H9 (cell line): Measurements from ENCODE around the gene KLHL12. TPM values are rescaled to one million over a fixed set of nuclear protein-coding genes. Genes with fewer than 3 reads are reported as not detected.

ENCODE experiments used
- DNase-seq: peaks from one replicate; pipeline ENCODE4 v3.0.0-alpha.2; 2017
- H2AFZ ChIP-seq: one replicate; pipeline ENCODE4 v1.6.1; 2013; ENCODE audit warnings: mild to moderate bottlenecking, low read length, control low read depth, moderate library complexity
- H2AK5ac ChIP-seq: 2 replicates; pipeline ENCODE4 v1.6.1; 2013; ENCODE audit warnings: low read length, control low read depth, mixed read lengths; ENCODE audit not compliant: insufficient read length
- H2BK120ac ChIP-seq: one replicate; pipeline ENCODE4 v1.6.1; 2013; ENCODE audit warnings: low read depth, mild to moderate bottlenecking, low read length, control low read depth, inconsistent platforms; ENCODE audit not compliant: poor library complexity, severe bottlenecking
- H2BK12ac ChIP-seq: 2 replicates; pipeline ENCODE4 v1.6.1; 2013; ENCODE audit warnings: low read length, control low read depth, mixed read lengths, low read depth; ENCODE audit not compliant: insufficient read length
- H2BK15ac ChIP-seq: 2 replicates; pipeline ENCODE4 v1.6.1; 2013; ENCODE audit warnings: low read depth, low read length, control low read depth
- H2BK20ac ChIP-seq: one replicate; pipeline ENCODE4 v1.6.1; 2013; ENCODE audit warnings: low read depth, mild to moderate bottlenecking, low read length, control low read depth, inconsistent platforms; ENCODE audit not compliant: poor library complexity, severe bottlenecking
- H2BK5ac ChIP-seq: 2 replicates; pipeline ENCODE4 v1.6.1; 2013; ENCODE audit warnings: low read length, control low read depth, mixed read lengths; ENCODE audit not compliant: insufficient read length
- H3K14ac ChIP-seq: 2 replicates; pipeline ENCODE4 v1.6.1; 2013; ENCODE audit warnings: low read length, control low read depth; ENCODE audit not compliant: insufficient read depth
- H3K18ac ChIP-seq: 2 replicates; pipeline ENCODE4 v1.6.1; 2013; ENCODE audit warnings: low read depth, mild to moderate bottlenecking, mixed read lengths, low read length, control low read depth; ENCODE audit not compliant: insufficient read length
- H3K23ac ChIP-seq: 2 replicates; pipeline ENCODE4 v1.6.1; 2013; ENCODE audit warnings: low read length, control low read depth, mixed read lengths, low read depth; ENCODE audit not compliant: insufficient read length
- H3K23me2 ChIP-seq: 2 replicates; pipeline ENCODE4 v1.6.1; 2013; ENCODE audit warnings: low read depth, mild to moderate bottlenecking, mixed read lengths, low read length, control low read depth; ENCODE audit not compliant: insufficient read length, poor library complexity, severe bottlenecking
- H3K27ac ChIP-seq: 2 replicates; pipeline ENCODE4 v1.5.1; 2013; ENCODE audit warnings: low read length, control low read depth, mixed read lengths, low read depth; ENCODE audit not compliant: insufficient read length
- H3K27me3 ChIP-seq: 2 replicates; pipeline ENCODE4 v1.6.1; 2013; ENCODE audit warnings: low read length, control low read depth, inconsistent platforms; ENCODE audit not compliant: insufficient read depth
- H3K4ac ChIP-seq: 2 replicates; pipeline ENCODE4 v1.6.1; 2013; ENCODE audit warnings: low read depth, mild to moderate bottlenecking, control low read depth, inconsistent platforms, low read length, moderate library complexity
- H3K4me1 ChIP-seq: 2 replicates; pipeline ENCODE4 v1.6.1; 2013; ENCODE audit warnings: low read length, control low read depth, inconsistent platforms; ENCODE audit not compliant: insufficient read depth
- H3K4me2 ChIP-seq: 2 replicates; pipeline ENCODE4 v1.6.1; 2013; ENCODE audit warnings: low read length, control low read depth, mixed read lengths; ENCODE audit not compliant: insufficient read length, insufficient read depth
- H3K56ac ChIP-seq: 2 replicates; pipeline ENCODE4 v1.6.1; 2013; ENCODE audit warnings: low read depth, mild to moderate bottlenecking, mixed read lengths, low read length, control low read depth; ENCODE audit not compliant: insufficient read length
- H3K79me1 ChIP-seq: 2 replicates; pipeline ENCODE4 v1.6.1; 2013; ENCODE audit warnings: low read depth, mild to moderate bottlenecking, moderate library complexity, low read length, control low read depth, inconsistent platforms; ENCODE audit not compliant: insufficient read depth, poor library complexity, severe bottlenecking
- H3K79me2 ChIP-seq: 2 replicates; pipeline ENCODE4 v1.6.1; 2013; ENCODE audit warnings: low read length, control low read depth, inconsistent platforms; ENCODE audit not compliant: insufficient read depth
- H3K9ac ChIP-seq: 2 replicates; pipeline ENCODE4 v1.6.1; 2013; ENCODE audit warnings: low read length, control low read depth, mixed read lengths; ENCODE audit not compliant: insufficient read length; ENCODE audit errors: extremely low read depth
- H3K9me3 ChIP-seq: one replicate; pipeline ENCODE4 v1.6.1; 2013; ENCODE audit warnings: low read depth, low read length, inconsistent platforms; ENCODE audit not compliant: control insufficient read depth
- H3T11ph ChIP-seq: one replicate; pipeline ENCODE4 v1.6.1; 2013; ENCODE audit warnings: mild to moderate bottlenecking, low read length, control low read depth, inconsistent platforms
- H4K20me1 ChIP-seq: one replicate; pipeline ENCODE4 v1.6.1; 2013; ENCODE audit not compliant: control insufficient read depth, insufficient read length, insufficient read depth
- H4K5ac ChIP-seq: 2 replicates; pipeline ENCODE4 v1.6.1; 2013; ENCODE audit warnings: low read depth, mild to moderate bottlenecking, mixed read lengths, low read length, control low read depth; ENCODE audit not compliant: insufficient read length
- H4K8ac ChIP-seq: replicated peaks from 2 replicates; pipeline ENCODE4 v1.6.1; 2013; ENCODE audit warnings: low read length, control low read depth, mixed read lengths, low read depth; ENCODE audit not compliant: insufficient read length
- H4K91ac ChIP-seq: 2 replicates; pipeline ENCODE4 v1.6.1; 2013; ENCODE audit warnings: low read depth, mild to moderate bottlenecking, moderate library complexity, mixed read lengths, low read length, control low read depth; ENCODE audit not compliant: insufficient read length
- H3K27ac Mint-ChIP-seq, 3 experiments: 2 replicates in 2 of 3; 3 replicates in 1 of 3; pipeline ENCODE4 v1.8.0; 2020 to 2021; ENCODE audit warnings: mixed read lengths in 3 of 3, mild to moderate bottlenecking in 1 of 3, moderate library complexity in 1 of 3
- H3K27me3 Mint-ChIP-seq: 2 replicates; pipeline ENCODE4 v1.8.0; 2021; ENCODE audit warnings: low read depth, mild to moderate bottlenecking, moderate library complexity, mixed read lengths
- H3K36me3 Mint-ChIP-seq, 3 experiments: 2 replicates in 2 of 3; 3 replicates in 1 of 3; pipeline ENCODE4 v1.8.0; 2020 to 2021; ENCODE audit warnings: low read depth in 3 of 3, mixed read lengths in 3 of 3; ENCODE audit not compliant: insufficient read depth in 1 of 3
- H3K4me1 Mint-ChIP-seq, 2 experiments: 2 replicates each; pipeline ENCODE4 v1.8.0; 2020; ENCODE audit warnings: mixed read lengths in 2 of 2
- H3K4me3 Mint-ChIP-seq, 2 experiments: 2 replicates in 1 of 2; 3 replicates in 1 of 2; pipeline ENCODE4 v1.8.0; 2020 to 2021; ENCODE audit warnings: mild to moderate bottlenecking in 2 of 2, mixed read lengths in 2 of 2, moderate library complexity in 1 of 2
- H3K9me3 Mint-ChIP-seq, 2 experiments: 2 replicates in 1 of 2; 3 replicates in 1 of 2; pipeline ENCODE4 v1.8.0; 2020; ENCODE audit warnings: mild to moderate bottlenecking in 2 of 2, mixed read lengths in 2 of 2, moderate library complexity in 1 of 2
- WGBS: extraction: QIAGEN DNeasy Blood & Tissue Kit; methylation state at CpG from one replicate; pipeline ENCODE4 v1.1.7; 2013; ENCODE audit warnings: missing lambda C conversion rate, low lambda C conversion rate, mixed read lengths; ENCODE audit not compliant: insufficient read length; ENCODE audit errors: extremely low coverage; 5-methylcytosine and 5-hydroxymethylcytosine counted together
- total RNA-seq: library from RNA; stranded (reverse); gene quantifications from 2 replicates; pipeline ENCODE4 v1.2.1, GENCODE V29; 2021
- TF ChIP-seq, protein P1 (sequence below): fragments of 200-600 bp; sonication (generic); conservative IDR thresholded peaks from 3 replicates; pipeline ENCODE4 v1.8.0; 2021; ENCODE audit warnings: antibody characterized with exemption, mild to moderate bottlenecking

Gene KLHL12
- total RNA-seq, 1 experiment from 2014 or later, result 38.4 TPM

- no peaks in the 10 kb centered on the region for H4K20me1 ChIP-seq
- no peaks in the 10 kb centered on the region for H3K23me2 ChIP-seq
- no peak overlapping the region for H3K4me2 ChIP-seq
- no peak overlapping the region for H3K23ac ChIP-seq
- H2AFZ ChIP-seq, result no peak overlapping the region
- no peaks in the 10 kb centered on the region for H3K4me1 ChIP-seq
- no peaks in the 10 kb centered on the region for H3K79me1 ChIP-seq
- no CpG with 5 or more reads among the region's 4 CpGs for WGBS
- peaks cover 22 to 60% (median 58%) of the 10 kb centered on the region in 3 experiments; a peak in 6 of 7 replicates for H3K36me3 Mint-ChIP-seq
- H3K4me3 Mint-ChIP-seq, result no peak overlapping the region
- H3K56ac ChIP-seq, result no peak overlapping the region
- H3K79me2 ChIP-seq, result no peaks in the 10 kb centered on the region
- no peak overlapping the region for H3K27ac Mint-ChIP-seq
- H3K9me3 ChIP-seq, result no peaks in the 10 kb centered on the region
- H3K27me3 Mint-ChIP-seq, result no peaks in the 10 kb centered on the region
- no peaks in the 10 kb centered on the region for H3K4me1 Mint-ChIP-seq
- H3K18ac ChIP-seq, result no peak overlapping the region
- no peak overlapping the region for H3K4ac ChIP-seq
- no peak overlapping the region for H4K5ac ChIP-seq
- H3K14ac ChIP-seq, result no peak overlapping the region
- H3K9me3 Mint-ChIP-seq, result no peaks in the 10 kb centered on the region
- H3K27ac ChIP-seq, result no peak overlapping the region
- H2BK12ac ChIP-seq, result no peak overlapping the region
- H3T11ph ChIP-seq, result no peak overlapping the region
- DNase-seq, result no peak
- H4K8ac ChIP-seq, result no peak overlapping the region
- no peak overlapping the region for H2BK15ac ChIP-seq
- H2BK5ac ChIP-seq, result no peak overlapping the region
- no peak overlapping the region for H4K91ac ChIP-seq
- no peak overlapping the region for H2BK20ac ChIP-seq
- H3K9ac ChIP-seq, result no peak overlapping the region
- H2AK5ac ChIP-seq, result no peak overlapping the region
- TF ChIP-seq, protein P1, sequence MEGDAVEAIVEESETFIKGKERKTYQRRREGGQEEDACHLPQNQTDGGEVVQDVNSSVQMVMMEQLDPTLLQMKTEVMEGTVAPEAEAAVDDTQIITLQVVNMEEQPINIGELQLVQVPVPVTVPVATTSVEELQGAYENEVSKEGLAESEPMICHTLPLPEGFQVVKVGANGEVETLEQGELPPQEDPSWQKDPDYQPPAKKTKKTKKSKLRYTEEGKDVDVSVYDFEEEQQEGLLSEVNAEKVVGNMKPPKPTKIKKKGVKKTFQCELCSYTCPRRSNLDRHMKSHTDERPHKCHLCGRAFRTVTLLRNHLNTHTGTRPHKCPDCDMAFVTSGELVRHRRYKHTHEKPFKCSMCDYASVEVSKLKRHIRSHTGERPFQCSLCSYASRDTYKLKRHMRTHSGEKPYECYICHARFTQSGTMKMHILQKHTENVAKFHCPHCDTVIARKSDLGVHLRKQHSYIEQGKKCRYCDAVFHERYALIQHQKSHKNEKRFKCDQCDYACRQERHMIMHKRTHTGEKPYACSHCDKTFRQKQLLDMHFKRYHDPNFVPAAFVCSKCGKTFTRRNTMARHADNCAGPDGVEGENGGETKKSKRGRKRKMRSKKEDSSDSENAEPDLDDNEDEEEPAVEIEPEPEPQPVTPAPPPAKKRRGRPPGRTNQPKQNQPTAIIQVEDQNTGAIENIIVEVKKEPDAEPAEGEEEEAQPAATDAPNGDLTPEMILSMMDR, result no peak
- no peak overlapping the region for H2BK120ac ChIP-seq
- H3K27me3 ChIP-seq, result no peaks in the 10 kb centered on the region
Observed at GRCh38 chr1:202941372-202941771, 14.3 kb upstream of the KLHL12 start.
